ENCODE data around the gene FAM193B. TPM values are rescaled to one million over a fixed set of nuclear protein-coding genes. Genes with fewer than 3 reads are reported as not detected.

The FAM193B gene
- total and polyA plus RNA-seq, 9 of the 15 experiments (the other 6 are each of a cell fraction or from before 2014, with no cell fraction given) = 4.4 to 76.4 (median 37.3) TPM

DNA sequence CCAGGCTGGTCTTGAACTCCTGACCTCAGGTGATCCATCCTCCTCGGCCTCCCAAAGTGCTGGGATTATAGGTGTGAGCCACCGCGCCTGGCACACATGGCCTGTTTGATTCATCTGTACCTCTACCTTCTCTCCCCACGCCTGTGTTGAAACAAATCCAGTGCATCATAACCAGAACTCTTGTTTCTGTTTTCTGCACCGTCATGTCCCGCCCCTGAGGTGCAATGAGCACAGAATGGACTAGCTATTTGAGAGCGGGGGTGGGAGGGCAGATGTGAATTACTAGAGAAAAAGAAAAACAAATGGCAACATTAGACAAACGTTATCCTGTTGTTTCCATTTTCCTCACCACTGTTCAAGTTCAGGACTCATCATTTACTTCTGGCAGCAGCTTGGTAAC lies 10.7 kb upstream of the FAM193B start (continued):
- TF ChIP-seq ZNF3 (CRISPR knock-in tag; IDR thresholded peaks at IDR 0.05) = no peak
- no peak for TF ChIP-seq NR2C2 (CRISPR knock-in tag; IDR thresholded peaks at IDR 0.05)
- TF ChIP-seq NR2C2 (tag; IDR thresholded peaks at IDR 0.05) = no peak
- TF ChIP-seq, protein P1, sequence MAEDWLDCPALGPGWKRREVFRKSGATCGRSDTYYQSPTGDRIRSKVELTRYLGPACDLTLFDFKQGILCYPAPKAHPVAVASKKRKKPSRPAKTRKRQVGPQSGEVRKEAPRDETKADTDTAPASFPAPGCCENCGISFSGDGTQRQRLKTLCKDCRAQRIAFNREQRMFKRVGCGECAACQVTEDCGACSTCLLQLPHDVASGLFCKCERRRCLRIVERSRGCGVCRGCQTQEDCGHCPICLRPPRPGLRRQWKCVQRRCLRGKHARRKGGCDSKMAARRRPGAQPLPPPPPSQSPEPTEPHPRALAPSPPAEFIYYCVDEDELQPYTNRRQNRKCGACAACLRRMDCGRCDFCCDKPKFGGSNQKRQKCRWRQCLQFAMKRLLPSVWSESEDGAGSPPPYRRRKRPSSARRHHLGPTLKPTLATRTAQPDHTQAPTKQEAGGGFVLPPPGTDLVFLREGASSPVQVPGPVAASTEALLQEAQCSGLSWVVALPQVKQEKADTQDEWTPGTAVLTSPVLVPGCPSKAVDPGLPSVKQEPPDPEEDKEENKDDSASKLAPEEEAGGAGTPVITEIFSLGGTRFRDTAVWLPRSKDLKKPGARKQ (CRISPR knock-in tag; IDR thresholded peaks at IDR 0.05) = no peak
- TF ChIP-seq, protein P2, sequence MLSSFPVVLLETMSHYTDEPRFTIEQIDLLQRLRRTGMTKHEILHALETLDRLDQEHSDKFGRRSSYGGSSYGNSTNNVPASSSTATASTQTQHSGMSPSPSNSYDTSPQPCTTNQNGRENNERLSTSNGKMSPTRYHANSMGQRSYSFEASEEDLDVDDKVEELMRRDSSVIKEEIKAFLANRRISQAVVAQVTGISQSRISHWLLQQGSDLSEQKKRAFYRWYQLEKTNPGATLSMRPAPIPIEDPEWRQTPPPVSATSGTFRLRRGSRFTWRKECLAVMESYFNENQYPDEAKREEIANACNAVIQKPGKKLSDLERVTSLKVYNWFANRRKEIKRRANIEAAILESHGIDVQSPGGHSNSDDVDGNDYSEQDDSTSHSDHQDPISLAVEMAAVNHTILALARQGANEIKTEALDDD (IDR thresholded peaks at IDR 0.05) = peak; percentile 64; the same call in 1 of the 2 replicates
- TF ChIP-seq, protein P3, sequence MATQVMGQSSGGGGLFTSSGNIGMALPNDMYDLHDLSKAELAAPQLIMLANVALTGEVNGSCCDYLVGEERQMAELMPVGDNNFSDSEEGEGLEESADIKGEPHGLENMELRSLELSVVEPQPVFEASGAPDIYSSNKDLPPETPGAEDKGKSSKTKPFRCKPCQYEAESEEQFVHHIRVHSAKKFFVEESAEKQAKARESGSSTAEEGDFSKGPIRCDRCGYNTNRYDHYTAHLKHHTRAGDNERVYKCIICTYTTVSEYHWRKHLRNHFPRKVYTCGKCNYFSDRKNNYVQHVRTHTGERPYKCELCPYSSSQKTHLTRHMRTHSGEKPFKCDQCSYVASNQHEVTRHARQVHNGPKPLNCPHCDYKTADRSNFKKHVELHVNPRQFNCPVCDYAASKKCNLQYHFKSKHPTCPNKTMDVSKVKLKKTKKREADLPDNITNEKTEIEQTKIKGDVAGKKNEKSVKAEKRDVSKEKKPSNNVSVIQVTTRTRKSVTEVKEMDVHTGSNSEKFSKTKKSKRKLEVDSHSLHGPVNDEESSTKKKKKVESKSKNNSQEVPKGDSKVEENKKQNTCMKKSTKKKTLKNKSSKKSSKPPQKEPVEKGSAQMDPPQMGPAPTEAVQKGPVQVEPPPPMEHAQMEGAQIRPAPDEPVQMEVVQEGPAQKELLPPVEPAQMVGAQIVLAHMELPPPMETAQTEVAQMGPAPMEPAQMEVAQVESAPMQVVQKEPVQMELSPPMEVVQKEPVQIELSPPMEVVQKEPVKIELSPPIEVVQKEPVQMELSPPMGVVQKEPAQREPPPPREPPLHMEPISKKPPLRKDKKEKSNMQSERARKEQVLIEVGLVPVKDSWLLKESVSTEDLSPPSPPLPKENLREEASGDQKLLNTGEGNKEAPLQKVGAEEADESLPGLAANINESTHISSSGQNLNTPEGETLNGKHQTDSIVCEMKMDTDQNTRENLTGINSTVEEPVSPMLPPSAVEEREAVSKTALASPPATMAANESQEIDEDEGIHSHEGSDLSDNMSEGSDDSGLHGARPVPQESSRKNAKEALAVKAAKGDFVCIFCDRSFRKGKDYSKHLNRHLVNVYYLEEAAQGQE (IDR thresholded peaks at IDR 0.05; ENCODE audit: borderline replicate concordance) = no peak
- TF ChIP-seq, protein P3 (CRISPR knock-in tag; IDR thresholded peaks at IDR 0.05; ENCODE audit: low read depth) = no peak
- no peak for TF ChIP-seq MEF2A (IDR thresholded peaks at IDR 0.05; ENCODE audit: control insufficient read depth, low read depth, low read length)

All from K562 (cell line).